Skeletal muscle cell (primary cell): Measurements from ENCODE around the gene EXOSC1.
"Not testable (repeated sequence)": the region's sequence is repeated elsewhere in the genome, so short reads cannot be mapped to it uniquely, and the experiment has no call there.

Source experiments
- DNase-seq: peaks from one replicate; pipeline ENCODE4 v3.0.0-alpha.2; 2010; ENCODE audit warnings: low read depth
- H3K4me3 ChIP-seq: 2 replicates; pipeline ENCODE4 v1.5.1; 2011; ENCODE audit warnings: low read depth, mild to moderate bottlenecking, control low read depth, low read length, moderate library complexity

The EXOSC1 gene

DNA sequence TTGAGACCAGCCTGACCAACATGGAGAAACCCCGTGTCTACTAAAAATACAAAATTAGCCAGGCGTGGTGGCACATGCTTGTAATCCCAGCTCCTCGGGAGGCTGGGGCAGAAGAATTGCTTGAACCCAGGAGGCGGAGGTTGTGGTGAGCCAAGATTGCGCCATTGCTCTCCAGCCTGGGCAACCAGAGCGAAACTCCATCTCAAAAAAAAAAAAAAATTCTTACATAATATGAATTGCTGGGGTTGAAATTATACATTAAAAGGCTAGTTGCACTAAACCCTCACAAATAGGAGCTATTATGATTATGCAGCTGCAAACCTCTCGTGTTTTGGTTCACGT lies 22.1 kb downstream of the EXOSC1 start:
- not testable (repeated sequence) for DNase-seq, H3K4me3 ChIP-seq

DNA sequence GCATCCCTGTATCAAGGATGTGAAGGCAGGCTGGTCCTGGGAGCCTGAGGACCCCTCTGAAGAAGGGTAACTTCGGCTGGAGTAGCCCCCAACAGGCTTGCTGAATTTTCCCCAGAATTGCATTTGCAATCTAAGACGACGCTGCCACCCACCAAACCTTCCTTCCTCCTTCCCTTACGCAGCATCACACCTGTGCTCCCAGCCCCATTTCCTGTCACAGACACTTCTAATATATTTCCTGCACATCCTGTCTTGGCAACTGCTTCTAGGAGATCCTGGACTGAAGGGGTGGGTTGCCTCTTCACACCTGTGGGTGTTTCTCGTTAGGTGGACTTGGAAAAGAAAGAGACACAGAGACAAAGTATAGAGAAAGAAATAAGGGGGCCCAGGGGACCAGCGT lies 29.2 kb downstream of the EXOSC1 start:
- no peak overlapping the region for H3K4me3 ChIP-seq
- no peak for DNase-seq

DNA sequence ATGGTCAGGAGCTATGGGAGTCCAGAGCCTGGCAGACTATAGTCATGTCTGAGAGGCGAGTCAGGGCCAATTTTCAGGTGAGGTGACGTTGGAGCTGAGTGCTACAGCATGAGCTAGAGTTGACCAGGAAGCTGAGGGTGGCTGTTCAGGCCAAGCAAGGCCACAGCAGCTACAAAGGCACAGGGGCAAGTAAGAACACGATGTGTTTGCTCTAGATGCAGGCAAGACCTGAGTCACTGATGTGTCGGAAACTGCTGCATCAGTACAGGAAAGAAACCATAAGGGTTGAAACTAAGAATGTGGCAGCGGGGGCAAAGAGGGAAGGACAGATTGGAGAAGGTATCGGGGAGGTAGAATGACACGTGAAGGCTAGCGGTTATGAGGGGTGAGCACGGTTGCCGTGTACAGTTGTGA lies 32.9 kb downstream of the EXOSC1 start:
- H3K4me3 ChIP-seq, result no peak overlapping the region
- no peak for DNase-seq

DNA sequence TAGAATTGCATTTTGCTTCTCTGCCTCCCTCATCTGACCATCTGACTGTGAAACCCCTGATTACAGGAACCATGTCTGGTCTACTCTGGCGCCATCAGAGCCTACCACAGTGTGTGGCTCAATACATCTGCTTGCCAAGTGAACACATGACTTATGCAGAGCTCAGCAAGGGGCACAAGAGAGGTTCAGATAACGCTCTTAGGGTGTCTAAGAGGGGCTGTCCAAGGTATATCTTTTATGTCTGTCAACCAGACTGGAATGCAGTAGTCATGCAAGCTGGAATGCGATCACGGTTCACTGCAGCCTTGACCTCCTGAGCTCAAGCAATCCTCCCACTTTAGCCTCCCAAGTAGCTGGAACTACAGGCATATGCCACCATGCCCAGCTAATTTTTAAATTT lies 34.4 kb downstream of the EXOSC1 start:
- no peak for DNase-seq
- no peak overlapping the region for H3K4me3 ChIP-seq

DNA sequence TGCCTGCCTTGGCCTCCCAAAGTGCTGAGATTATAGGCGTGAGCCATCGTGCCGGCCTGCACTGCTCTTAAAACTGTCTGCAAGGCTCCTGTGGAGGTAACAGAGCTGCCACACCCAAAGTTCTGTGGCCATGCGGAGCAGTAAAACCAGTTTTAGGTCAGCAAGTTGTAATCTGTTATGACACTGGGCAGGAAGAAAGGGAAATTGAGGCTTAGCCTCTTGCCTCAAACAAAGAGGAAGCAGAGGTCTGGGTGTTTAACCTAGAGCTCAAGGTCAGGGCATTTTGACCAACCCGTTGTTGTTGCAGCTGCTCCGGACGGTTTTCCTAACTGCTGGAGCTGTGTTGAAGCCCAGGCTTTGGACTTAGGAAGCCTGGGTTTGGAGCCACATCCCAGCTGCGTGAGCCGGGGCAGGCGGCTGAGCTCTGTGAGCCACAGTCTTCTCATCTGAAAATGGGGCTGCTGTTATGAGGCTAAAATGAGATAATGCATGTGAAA lies 37.3 kb downstream of the EXOSC1 start:
- DNase-seq, result no peak

DNA sequence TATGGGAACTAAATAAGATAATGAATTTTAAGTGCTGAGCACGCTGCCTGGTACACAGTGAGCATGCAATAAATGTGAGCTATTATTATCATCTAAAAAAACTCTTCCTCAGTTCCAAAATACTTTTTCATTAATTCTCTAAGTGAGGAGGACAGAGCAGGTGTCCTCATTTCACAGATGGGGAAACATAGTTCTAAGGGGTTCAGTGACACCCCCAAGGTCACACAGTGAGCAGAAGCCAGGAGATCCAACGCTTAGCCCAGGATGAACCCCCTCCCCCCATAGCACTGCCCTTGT lies 37.9 kb downstream of the EXOSC1 start:
- H3K4me3 ChIP-seq, result no peak overlapping the region
- DNase-seq, result no peak

More for the DNA sequence above, 37.3 kb downstream of the EXOSC1 start:
- H3K4me3 ChIP-seq, result no peak overlapping the region

DNA sequence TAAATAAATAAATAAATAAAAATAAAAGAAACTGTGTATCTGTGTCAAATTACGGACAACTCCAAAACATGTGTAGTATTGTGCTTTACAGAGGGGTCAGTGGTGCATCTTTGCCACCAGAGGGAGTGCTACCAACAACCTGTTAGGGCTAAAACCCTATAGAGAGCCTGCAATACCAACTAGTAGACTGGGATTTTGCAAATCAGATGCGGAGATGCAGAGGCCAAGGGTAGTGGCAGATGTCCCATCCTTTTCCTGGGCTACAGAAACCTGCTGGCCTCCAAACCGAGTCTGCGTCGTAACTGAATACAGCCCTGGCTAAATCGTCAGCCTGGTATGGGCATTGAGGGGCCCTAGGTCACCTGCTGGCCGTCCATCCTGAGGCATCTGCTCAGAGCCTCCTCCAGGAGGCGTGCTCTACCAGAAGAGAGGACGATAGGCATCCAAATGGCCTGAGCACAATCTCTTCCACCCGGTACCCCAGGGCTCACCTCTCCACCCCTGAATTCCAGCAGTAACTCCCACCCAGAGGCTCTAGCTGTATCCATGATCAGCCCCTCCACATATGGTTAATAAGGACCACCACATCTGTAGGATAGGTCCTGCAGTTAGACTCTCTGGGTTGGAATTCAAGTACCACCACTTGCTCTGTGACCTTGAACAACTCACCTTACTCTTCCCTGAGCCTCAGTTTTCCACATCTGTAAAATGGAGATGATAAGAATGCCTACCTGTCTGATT lies 38.4 kb downstream of the EXOSC1 start:
- peak; percentile 28 for DNase-seq
- no peak overlapping the region for H3K4me3 ChIP-seq

DNA sequence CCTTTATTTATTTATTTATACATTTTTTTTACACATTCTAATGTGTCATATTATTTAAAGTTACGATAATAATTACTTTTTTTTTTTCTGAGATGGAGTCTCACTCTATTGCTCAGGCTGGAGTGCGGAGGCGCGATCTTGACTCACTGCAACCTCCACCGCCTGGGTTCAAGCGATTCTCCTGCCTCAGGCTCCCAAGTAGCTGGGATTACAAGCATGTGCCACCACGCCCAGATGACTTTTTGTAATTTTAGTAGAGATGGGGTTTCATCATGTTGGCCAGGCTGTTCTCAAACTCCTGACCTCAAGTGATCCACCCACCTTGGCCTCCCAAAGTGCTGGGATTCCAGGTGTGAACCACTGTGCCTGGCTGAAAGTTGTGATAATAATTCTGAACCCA lies 39.3 kb downstream of the EXOSC1 start:
- not testable (repeated sequence) for H3K4me3 ChIP-seq, DNase-seq

DNA sequence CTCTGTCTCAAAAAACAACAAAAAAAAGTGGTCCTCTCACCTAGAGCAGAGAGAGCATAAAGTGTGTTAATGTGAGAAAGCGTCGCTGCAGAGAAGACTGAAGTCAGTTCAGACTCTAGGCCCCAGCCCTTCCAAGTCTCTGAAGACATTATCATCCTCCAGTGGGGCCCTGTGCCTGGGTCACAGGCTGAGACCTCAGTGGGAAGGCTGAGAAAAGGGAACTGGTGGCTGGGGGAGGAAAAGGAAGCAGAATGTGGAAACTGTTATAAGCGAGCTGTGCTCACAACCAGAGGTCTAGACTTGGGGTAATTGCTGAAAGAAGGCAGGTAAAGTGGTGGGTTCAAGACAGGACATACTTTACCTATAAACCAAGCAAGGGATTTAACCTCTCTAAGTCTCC lies 39.7 kb downstream of the EXOSC1 start:
- DNase-seq, result no peak
- no peak overlapping the region for H3K4me3 ChIP-seq

DNA sequence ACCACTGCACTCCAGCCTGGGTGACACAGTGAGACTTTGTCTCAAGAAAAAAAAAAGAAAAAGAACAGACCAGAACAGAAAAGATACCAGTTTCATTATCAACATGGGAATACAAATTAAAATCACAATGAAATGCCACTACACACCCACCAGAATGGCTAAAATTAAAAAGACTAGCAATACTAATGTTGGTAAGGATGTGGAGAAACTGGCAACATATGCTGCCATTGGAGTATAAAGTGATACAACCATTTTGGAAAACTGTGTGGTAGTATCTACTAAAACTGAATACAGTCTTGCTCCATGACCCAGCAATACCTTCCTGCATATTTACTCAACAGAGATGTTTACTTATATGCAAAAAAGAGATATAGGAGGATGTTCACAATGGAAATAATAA lies 41.8 kb downstream of the EXOSC1 start:
- H3K4me3 ChIP-seq, result no peak overlapping the region
- no peak for DNase-seq

DNA sequence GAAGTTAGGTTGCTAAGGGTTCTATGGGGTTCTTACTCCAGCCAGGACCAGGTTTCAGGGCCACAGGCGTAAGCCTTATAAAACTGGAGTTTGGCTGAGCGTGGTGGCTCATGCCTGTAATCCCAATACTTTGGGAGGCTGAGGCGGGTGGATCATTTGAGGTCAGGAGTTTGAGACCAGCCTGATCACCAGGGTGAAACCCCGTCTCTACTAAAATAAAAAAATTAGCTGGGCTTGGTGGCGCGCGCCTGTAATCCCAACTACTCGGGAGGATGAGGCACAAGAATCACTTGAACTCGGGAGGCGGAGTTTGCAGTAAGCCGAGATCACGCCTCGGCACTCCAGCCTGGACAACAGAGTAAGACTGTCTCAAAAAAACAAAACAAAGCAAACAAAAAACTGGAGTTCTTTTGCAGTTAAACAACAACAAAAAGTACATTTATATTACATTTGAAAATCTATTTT lies 44.3 kb downstream of the EXOSC1 start:
- H3K4me3 ChIP-seq, result peak overlapping the region; percentile 95
- DNase-seq, result no peak

DNA sequence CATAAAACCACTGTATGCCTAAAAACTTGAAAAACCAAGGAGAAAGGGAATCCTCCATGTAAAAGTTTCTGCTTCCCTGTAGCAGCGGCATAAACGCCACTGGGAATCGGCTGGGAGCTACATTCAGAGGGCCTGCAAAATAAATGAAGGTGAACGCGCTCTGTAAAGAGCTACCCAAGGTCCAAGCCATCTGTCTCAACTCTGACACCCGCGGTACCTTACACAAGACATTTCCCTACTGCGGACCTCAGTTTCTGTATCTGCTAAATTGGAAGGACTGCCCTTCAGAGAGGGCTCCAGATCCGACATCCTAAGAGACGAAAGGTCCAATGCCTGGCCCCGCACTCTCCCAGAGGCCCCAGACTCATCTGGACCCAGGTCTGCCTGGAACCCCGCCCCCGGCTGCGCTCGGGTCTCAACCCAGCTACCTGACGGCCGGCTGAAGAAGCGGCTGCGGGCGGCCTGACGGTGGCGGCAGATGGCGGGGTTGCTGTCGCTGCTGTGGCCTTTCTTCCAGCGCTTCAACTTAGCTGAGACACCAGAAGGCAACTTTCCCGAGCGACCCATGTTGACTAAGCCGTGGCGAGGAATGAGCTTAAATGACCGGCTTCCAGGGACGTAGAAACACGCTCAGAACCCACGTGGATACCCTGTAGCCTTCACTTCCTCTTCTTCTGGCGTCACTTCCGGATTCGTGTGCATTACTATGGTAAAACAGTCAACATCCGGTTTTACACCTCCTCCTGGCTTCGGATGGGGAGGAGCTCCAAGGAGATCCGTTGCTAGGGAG lies 44.9 kb downstream of the EXOSC1 start, which contains the start of gene RRP12:
Gene RRP12, minus strand, starts transcription at position 676 of the 790 bp plus-strand sequence. Its CDS starts 109 bp downstream, at position 567.
- peak; percentile 86 for DNase-seq

DNA sequence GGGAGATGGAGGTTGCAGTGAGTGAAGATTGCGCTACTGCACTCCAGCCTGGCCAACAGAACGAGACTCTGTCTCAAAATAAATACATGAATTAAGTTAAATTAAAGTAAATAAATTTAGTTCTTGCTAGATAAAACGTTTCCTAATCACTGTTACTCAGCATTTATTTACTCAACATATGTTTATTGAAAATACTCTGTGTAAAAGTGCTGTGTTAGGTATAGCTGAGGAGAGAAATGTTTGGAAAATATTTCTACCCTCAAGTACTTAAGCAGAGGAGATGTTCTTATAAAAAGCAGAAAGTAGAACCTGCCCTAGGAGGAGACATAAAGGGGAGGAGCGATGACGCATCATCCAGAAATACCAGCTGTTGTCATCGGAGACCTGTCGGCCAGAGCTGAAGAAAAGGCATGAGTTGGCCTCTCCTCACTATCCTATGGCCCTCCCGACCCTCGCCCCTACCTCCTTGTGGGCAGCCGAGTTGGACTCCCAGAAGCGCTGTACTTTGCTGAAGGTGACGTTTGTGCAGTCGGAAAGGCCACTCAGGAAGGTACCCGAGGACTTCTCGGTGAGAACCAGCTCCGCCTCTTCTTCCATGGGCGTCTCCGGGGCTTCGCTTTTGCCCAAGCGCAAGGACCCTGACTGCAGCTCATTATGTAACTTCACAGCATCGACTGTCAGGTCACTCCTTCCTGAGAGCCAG lies 45.8 kb downstream of the EXOSC1 start:
- H3K4me3 ChIP-seq, result peak overlapping the region; percentile 95
- no peak for DNase-seq

More for the DNA sequence above, 44.9 kb downstream of the EXOSC1 start, which contains the start of gene RRP12:
- peak within 1 kb of the TSS; percentile 95 for H3K4me3 ChIP-seq

DNA sequence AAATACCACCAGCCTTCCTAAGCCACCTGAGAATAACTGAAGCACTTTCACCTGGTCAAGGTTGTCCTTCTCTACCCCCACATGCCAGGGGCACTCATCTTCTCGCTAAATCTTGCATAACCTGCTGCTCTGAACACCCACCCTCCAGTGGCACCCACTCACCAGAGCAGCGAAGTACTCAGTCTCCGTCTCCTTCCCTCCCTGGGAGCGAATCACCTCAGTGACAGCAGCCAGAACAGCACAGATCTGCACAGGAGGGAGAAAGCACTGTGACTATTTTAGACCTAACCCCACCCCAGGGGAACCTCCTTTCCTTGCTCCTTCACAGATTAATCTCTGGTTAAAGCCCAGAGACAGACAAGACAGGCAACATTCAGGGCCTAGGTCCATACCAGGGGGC lies 49.8 kb downstream of the EXOSC1 start:
- DNase-seq, result no peak
- H3K4me3 ChIP-seq, result no peak overlapping the region

DNA sequence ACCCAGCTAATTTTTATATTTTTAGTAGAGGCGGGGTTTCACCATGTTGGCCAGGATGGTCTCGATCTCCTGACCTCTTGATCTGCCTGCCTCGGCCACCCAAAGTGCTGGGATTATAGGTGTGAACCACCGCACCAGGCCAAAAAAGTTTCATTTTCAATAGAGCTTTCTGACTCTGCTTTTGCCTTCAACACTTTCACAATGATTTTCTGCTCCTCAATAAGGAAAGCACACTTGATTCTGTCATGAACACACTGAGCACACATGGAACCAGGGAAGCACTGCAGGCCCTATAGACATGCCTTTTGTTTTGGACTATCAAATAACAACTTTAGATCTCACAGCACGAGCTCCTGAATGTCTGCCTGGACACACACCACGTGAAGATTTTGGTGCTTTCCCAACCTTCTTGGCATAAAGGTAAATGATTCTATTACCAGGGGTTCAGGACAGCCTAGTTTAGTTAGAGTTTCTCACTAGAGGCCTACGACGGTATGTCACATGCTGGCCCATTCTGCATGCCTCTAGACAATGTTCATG lies 52.7 kb downstream of the EXOSC1 start:
- no peak overlapping the region for H3K4me3 ChIP-seq
- DNase-seq, result no peak

DNA sequence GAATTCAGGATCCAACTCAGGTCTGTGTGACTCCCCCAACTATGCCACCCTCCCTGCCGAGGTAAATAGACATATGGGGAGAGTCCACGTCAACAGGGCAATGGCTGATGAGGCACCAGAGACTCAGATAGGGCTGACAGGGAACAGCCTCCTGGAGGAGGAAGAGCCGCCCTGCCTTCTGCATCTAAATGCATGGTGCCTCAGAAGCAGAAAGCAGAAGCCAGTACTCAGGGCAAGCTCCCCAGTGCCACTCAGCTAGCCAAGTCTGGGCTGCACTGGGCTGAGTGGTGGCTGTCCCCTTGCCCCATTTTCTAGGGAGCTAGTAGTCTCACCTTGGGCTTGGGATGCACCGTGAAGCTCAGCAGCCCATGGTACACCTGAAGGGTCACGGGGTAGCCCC lies 55.7 kb downstream of the EXOSC1 start:
- no peak overlapping the region for H3K4me3 ChIP-seq
- no peak for DNase-seq

DNA sequence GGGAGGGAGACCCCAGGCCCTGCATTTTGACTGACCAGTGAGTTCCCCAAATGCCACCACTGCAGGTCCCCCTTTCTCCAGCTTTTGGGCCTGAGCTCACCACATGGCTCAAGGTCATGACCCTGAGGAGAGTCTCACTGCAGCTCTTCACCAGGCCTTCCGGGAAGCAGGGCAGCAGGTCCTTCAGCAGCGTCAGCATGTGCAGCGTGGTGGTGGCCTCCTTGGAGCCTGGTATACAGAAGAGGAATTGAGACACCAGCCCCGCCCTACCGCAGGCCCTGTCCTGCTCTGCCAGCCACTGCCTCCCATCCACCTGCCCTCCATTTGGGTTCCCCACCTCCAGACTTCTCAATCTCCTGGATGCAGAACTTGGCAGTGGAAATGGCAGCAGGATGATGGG lies 57.7 kb downstream of the EXOSC1 start:
- no peak for DNase-seq
- H3K4me3 ChIP-seq, result no peak overlapping the region
